GM13977 (cell line): ENCODE results near the gene CDK15.

Experiments
- DNase-seq: peaks from one replicate; pipeline ENCODE4 v3.0.0; 2012; ENCODE audit warnings: low spot score
- CTCF ChIP-seq: IDR thresholded peaks from 2 replicates; pipeline ENCODE4 v1.5.1; 2012; ENCODE audit warnings: mild to moderate bottlenecking, control low read depth; ENCODE audit not compliant: insufficient read depth; ENCODE audit errors: extremely low read depth, missing control alignments
- in situ Hi-C: fragments of 300-500 bp; cut with MboI; formaldehyde crosslinking; loops from one replicate; pipeline ENCODE4 v1.12.0; 2022; ENCODE audit warnings: low sequenced_read_pairs, low pct_unique_long_range_greater_than_20kb, mixed read lengths, inconsistent platforms; ENCODE audit not compliant: unreplicated experiment

CDK15 gene

DNA sequence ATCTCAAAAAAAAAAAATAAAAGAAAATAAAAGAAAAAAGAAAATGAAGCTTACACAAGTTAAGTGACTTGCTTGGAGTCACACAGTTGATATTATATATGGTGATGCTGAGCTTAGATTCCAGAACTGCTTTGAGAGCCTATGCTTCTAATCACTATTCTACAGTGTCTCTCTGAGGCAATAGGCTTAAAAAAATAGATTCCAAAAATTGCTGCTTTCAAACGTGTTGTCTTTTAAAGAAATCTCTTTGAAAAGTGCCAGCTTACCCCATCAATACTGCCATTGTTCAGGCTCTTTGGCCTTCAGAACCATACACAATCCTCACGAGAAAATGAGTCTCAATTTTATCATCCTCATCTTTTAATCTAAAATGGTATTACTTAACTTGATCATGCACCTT is 102.6 kb downstream of the CDK15 start:
- no peak for DNase-seq
- in situ Hi-C loops = no loop called here
- no peak for TF ChIP-seq CTCF

GRCh38 chr2:201909348-201909747 is 103.0 kb downstream of the CDK15 start:
- DNase-seq = no peak
- in situ Hi-C loops = no loop called here
- no peak for TF ChIP-seq CTCF

DNA sequence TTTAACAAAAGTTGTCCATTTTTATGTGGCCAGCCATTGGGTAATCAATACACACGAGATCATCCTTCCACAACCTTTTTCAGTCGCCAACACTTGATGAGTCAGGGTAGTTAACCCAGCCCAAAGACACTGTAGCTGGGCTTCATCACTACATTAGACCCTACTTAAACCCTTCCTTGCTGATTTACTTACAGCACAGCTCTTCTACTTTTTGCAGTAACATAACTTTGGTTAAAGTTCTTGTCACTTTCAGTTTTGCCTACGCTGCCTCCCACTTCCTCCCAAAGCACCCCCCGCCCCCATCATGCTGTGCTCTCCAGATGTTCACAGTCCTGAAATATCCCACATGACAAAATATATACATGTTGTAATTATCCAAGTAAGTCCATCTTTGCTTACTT is 103.6 kb downstream of the CDK15 start:
- no peak for DNase-seq
- in situ Hi-C loops = no loop called here

GRCh38 chr2:201911372-201911771 is 105.0 kb downstream of the CDK15 start:
- in situ Hi-C loops = no loop called here
- TF ChIP-seq CTCF = no peak
- DNase-seq = no peak

More for the DNA sequence above, 103.6 kb downstream of the CDK15 start:
- no peak for TF ChIP-seq CTCF

- in situ Hi-C loops = no loop called here
- no peak for DNase-seq
- TF ChIP-seq CTCF = no peak
Measured at GRCh38 chr2:201913201-201913600, 106.9 kb downstream of the CDK15 start.

DNA sequence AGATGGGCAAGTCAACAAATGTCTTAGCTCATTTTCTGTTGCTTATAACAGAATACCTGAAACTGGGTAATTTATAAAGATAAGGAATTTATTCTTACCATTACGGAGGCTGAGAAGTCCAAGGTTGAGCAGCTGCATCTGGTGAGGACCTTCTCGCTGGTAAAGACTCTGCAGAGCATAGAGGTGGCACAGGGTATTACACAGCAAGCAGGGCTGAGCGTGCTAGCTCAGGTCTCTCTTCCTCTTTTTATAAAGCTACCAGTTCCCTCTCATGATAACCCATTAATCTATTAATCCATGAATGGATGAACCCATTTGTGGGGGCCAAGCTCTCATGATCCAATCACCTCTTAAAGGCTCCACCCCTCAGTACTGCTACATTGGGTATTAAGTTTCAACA is 109.1 kb downstream of the CDK15 start:
- DNase-seq = no peak
- in situ Hi-C loops = no loop called here

More for the DNA sequence above, 109.1 kb downstream of the CDK15 start:
- TF ChIP-seq CTCF = no peak
